ENCODE measurements around the gene FGGY.
A peak's percentile ranks its signal among the peaks of the same experiment; 100 is the strongest.

Gene FGGY

GRCh38 chr1:59592924-59593323, 296.0 kb downstream of the FGGY start:
- Histone ChIP-seq H3K9ac (ENCODE audit: low read length in 2 of 2) (no peak overlapping the region), H3K27me3 (ENCODE audit: control insufficient read depth in 1 of 2, insufficient read depth in 2 of 2, low read length in 2 of 2) (no peaks in the 10 kb centered on the region), H3K27ac (ENCODE audit: low read length) (no peak overlapping the region), H3K4me3 (ENCODE audit: low read length in 2 of 2) (no peak overlapping the region), H3K36me3 (ENCODE audit: control insufficient read depth in 2 of 2, insufficient read depth in 2 of 2, low read length in 2 of 2) (no peaks in the 10 kb centered on the region), H3K9me3 (ENCODE audit: control insufficient read depth in 2 of 2, low read length in 2 of 2) (no peaks in the 10 kb centered on the region), H3K4me1 (ENCODE audit: control insufficient read depth, insufficient read depth, low read length) (peaks cover 29% of the 10 kb centered on the region)

- Histone ChIP-seq H3K4me1 (ENCODE audit: control insufficient read depth, insufficient read depth, low read length) (peaks cover 37% of the 10 kb centered on the region), H3K27ac (ENCODE audit: low read length) (peak overlapping the region; percentile 75), H3K27me3 (ENCODE audit: control insufficient read depth in 1 of 2, insufficient read depth in 2 of 2, low read length in 2 of 2) (no peaks in the 10 kb centered on the region), H3K9me3 (ENCODE audit: control insufficient read depth in 2 of 2, low read length in 2 of 2) (no peaks in the 10 kb centered on the region), H3K4me3 (ENCODE audit: low read length in 2 of 2) (no peak overlapping the region), H3K36me3 (ENCODE audit: control insufficient read depth in 2 of 2, insufficient read depth in 2 of 2, low read length in 2 of 2) (no peaks in the 10 kb centered on the region), H3K9ac (ENCODE audit: low read length in 2 of 2) (no peak overlapping the region)
Measured at GRCh38 chr1:59593798-59594790, 297.2 kb downstream of the FGGY start.

- Histone ChIP-seq H3K36me3 (ENCODE audit: control insufficient read depth in 2 of 2, insufficient read depth in 2 of 2, low read length in 2 of 2) (no peaks in the 10 kb centered on the region), H3K27me3 (ENCODE audit: control insufficient read depth in 1 of 2, insufficient read depth in 2 of 2, low read length in 2 of 2) (no peaks in the 10 kb centered on the region), H3K4me1 (ENCODE audit: control insufficient read depth, insufficient read depth, low read length) (peaks cover 48% of the 10 kb centered on the region), H3K9ac (ENCODE audit: low read length in 2 of 2) (no peak overlapping the region), H3K9me3 (ENCODE audit: control insufficient read depth in 2 of 2, low read length in 2 of 2) (no peaks in the 10 kb centered on the region), H3K4me3 (ENCODE audit: low read length in 2 of 2) (no peak overlapping the region), H3K27ac (ENCODE audit: low read length) (peak overlapping the region; percentile 84)
Measured at GRCh38 chr1:59595774-59596173, 298.9 kb downstream of the FGGY start.

- Histone ChIP-seq H3K4me1 (ENCODE audit: control insufficient read depth, insufficient read depth, low read length) (peaks cover 51% of the 10 kb centered on the region), H3K27ac (ENCODE audit: low read length) (peak overlapping the region; percentile 84), H3K27me3 (ENCODE audit: control insufficient read depth in 1 of 2, insufficient read depth in 2 of 2, low read length in 2 of 2) (no peaks in the 10 kb centered on the region), H3K9me3 (ENCODE audit: control insufficient read depth in 2 of 2, low read length in 2 of 2) (no peaks in the 10 kb centered on the region), H3K9ac (ENCODE audit: low read length in 2 of 2) (peak overlapping the region in 1 of 2 donors; percentile 49), H3K4me3 (ENCODE audit: low read length in 2 of 2) (no peak overlapping the region), H3K36me3 (ENCODE audit: control insufficient read depth in 2 of 2, insufficient read depth in 2 of 2, low read length in 2 of 2) (no peaks in the 10 kb centered on the region)
Measured at GRCh38 chr1:59596432-59596831, 299.5 kb downstream of the FGGY start.

DNA sequence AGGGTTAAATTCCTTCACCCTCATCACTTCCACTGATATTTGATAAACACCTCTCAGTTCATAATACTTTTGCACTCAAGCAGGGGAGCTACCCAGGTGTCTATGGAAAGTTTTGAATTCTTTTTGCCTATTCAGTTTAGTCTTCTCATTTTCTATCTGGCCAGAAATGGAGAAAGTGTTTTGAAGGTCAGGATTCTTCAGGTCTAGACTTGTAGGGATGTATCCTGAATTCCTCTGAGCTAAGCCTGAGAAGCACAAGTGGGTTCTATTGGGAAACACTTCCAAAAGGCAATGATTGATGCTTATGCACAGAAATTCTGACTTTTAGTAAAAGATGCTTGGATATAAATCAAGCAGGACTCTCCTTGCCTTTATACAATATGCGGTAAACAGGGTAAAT, 300.1 kb downstream of the FGGY start:
- Histone ChIP-seq H3K27me3 (ENCODE audit: control insufficient read depth in 1 of 2, insufficient read depth in 2 of 2, low read length in 2 of 2) (no peaks in the 10 kb centered on the region), H3K36me3 (ENCODE audit: control insufficient read depth in 2 of 2, insufficient read depth in 2 of 2, low read length in 2 of 2) (no peaks in the 10 kb centered on the region), H3K4me1 (ENCODE audit: control insufficient read depth, insufficient read depth, low read length) (peaks cover 53% of the 10 kb centered on the region), H3K9me3 (ENCODE audit: control insufficient read depth in 2 of 2, low read length in 2 of 2) (no peaks in the 10 kb centered on the region), H3K27ac (ENCODE audit: low read length) (peak overlapping the region; percentile 84), H3K9ac (ENCODE audit: low read length in 2 of 2) (peak overlapping the region in 1 of 2 donors; percentile 49), H3K4me3 (ENCODE audit: low read length in 2 of 2) (no peak overlapping the region)

DNA sequence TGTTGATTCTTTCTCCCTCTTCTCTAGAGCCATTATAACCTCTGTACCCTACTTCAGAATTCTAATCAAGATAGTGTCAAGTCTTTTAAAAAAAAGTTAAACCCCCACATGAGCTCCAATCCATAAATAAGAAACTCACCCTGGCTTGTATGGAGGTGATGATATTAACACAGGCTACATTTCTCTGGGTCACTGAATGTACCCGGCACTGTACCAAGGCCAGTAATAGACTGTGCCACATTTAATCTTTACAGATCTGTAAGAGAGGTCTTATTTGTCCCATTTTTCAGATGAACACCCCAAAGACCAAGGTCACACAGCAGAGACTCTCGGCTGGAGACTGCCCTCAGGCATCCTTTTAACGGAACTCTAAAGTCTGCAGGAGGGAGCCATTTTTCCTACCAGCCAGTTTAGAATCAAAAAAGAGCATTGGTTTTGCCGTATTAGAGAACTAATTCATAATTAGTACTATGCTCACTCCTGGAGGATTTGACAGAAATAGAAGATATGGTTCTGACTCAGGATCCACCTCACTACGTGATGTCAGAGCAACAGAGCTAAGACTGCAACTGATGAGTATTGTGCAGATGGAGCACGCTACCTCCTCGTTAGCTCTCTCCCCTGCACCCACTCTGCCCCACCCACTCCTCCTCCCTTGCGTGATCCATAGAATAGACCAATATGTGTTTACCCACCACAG, 300.7 kb downstream of the FGGY start:
- Histone ChIP-seq H3K27me3 (ENCODE audit: control insufficient read depth in 1 of 2, insufficient read depth in 2 of 2, low read length in 2 of 2) (no peaks in the 10 kb centered on the region), H3K9ac (ENCODE audit: low read length in 2 of 2) (peak overlapping the region in 1 of 2 donors; percentile 3), H3K4me1 (ENCODE audit: control insufficient read depth, insufficient read depth, low read length) (peaks cover 53% of the 10 kb centered on the region), H3K4me3 (ENCODE audit: low read length in 2 of 2) (no peak overlapping the region), H3K9me3 (ENCODE audit: control insufficient read depth in 2 of 2, low read length in 2 of 2) (no peaks in the 10 kb centered on the region), H3K36me3 (ENCODE audit: control insufficient read depth in 2 of 2, insufficient read depth in 2 of 2, low read length in 2 of 2) (no peaks in the 10 kb centered on the region), H3K27ac (ENCODE audit: low read length) (peak overlapping the region; percentile 84)

DNA sequence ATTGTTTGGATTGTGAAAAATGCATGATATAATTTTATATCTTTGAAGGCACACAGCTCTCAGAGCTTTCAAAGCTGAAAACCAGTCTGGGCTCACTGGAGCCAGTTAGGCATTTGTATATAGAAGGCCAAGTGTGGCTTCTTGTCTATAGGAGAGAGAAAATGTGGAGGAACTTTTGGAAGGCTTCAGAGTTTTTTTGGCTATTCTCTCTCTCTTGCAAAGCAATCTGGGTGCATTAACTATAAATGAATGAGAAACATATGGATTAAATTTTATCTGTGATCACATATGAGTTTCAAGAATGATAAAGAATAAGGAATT, 301.2 kb downstream of the FGGY start:
- peak overlapping the region in 1 of 2 donors; percentile 3 for H3K9ac ChIP-seq (ENCODE audit: low read length in 2 of 2)
- H3K4me3 ChIP-seq (ENCODE audit: low read length in 2 of 2), result no peak overlapping the region
- peak overlapping the region; percentile 53 for H3K27ac ChIP-seq (ENCODE audit: low read length)
- H3K27me3 ChIP-seq (ENCODE audit: control insufficient read depth in 1 of 2, insufficient read depth in 2 of 2, low read length in 2 of 2), result no peaks in the 10 kb centered on the region
- H3K36me3 ChIP-seq (ENCODE audit: control insufficient read depth in 2 of 2, insufficient read depth in 2 of 2, low read length in 2 of 2), result no peaks in the 10 kb centered on the region
- H3K9me3 ChIP-seq (ENCODE audit: control insufficient read depth in 2 of 2, low read length in 2 of 2), result no peaks in the 10 kb centered on the region
- peaks cover 53% of the 10 kb centered on the region for H3K4me1 ChIP-seq (ENCODE audit: control insufficient read depth, insufficient read depth, low read length)

- H3K9ac ChIP-seq (ENCODE audit: low read length in 2 of 2), result peak overlapping the region; percentile 6 to 41
- peaks cover 54% of the 10 kb centered on the region for H3K4me1 ChIP-seq (ENCODE audit: control insufficient read depth, insufficient read depth, low read length)
- no peaks in the 10 kb centered on the region for H3K9me3 ChIP-seq (ENCODE audit: control insufficient read depth in 2 of 2, low read length in 2 of 2)
- no peak overlapping the region for H3K4me3 ChIP-seq (ENCODE audit: low read length in 2 of 2)
- peak overlapping the region; percentile 90 for H3K27ac ChIP-seq (ENCODE audit: low read length)
- no peaks in the 10 kb centered on the region for H3K27me3 ChIP-seq (ENCODE audit: control insufficient read depth in 1 of 2, insufficient read depth in 2 of 2, low read length in 2 of 2)
- H3K36me3 ChIP-seq (ENCODE audit: control insufficient read depth in 2 of 2, insufficient read depth in 2 of 2, low read length in 2 of 2), result no peaks in the 10 kb centered on the region
Measured at GRCh38 chr1:59601041-59601441, 304.1 kb downstream of the FGGY start.

DNA sequence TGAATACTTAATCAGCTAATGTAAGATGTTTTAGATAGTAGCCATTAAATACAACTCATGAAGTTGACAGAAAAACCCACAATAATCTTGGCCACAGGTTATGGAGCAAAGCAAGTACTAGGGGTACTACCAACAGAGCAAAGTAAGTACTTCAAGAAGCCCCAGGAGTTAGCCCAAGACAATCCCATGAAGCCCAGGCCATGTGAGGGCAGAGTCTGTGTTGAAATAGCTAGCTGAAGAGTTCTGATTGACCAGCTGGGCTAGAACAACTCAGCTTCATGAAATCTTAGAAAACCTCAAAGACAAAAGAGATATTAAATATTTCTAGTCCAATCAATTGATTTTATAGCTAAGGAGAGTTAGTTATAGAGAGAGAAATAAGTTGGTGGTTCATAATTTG, 304.9 kb downstream of the FGGY start:
- Histone ChIP-seq H3K36me3 (ENCODE audit: control insufficient read depth in 2 of 2, insufficient read depth in 2 of 2, low read length in 2 of 2) (no peaks in the 10 kb centered on the region), H3K4me3 (ENCODE audit: low read length in 2 of 2) (no peak overlapping the region), H3K27me3 (ENCODE audit: control insufficient read depth in 1 of 2, insufficient read depth in 2 of 2, low read length in 2 of 2) (no peaks in the 10 kb centered on the region), H3K9me3 (ENCODE audit: control insufficient read depth in 2 of 2, low read length in 2 of 2) (no peaks in the 10 kb centered on the region), H3K9ac (ENCODE audit: low read length in 2 of 2) (peak overlapping the region in 1 of 2 donors; percentile 19), H3K27ac (ENCODE audit: low read length) (peak overlapping the region; percentile 90), H3K4me1 (ENCODE audit: control insufficient read depth, insufficient read depth, low read length) (peaks cover 49% of the 10 kb centered on the region)

DNA sequence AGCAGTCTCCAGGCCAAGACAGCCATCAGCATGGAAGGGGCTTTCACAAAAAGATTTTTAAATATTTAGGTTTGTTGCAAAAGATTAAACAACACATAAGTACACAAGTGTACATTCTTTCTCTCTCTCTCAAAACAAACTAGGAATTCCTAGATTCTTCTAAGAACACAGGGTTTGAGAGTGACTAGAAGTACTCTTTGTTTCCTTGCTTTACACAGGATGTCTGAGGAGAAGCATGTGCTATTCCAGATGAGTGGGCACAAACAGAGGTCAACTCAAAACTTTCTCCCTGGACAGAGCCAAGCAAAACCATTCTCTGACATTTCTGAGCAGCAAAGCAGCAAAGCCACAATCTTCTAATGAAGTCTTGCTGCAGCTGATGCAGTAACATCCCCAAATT, 307.3 kb downstream of the FGGY start:
- no peaks in the 10 kb centered on the region for H3K27me3 ChIP-seq (ENCODE audit: control insufficient read depth in 1 of 2, insufficient read depth in 2 of 2, low read length in 2 of 2)
- no peaks in the 10 kb centered on the region for H3K9me3 ChIP-seq (ENCODE audit: control insufficient read depth in 2 of 2, low read length in 2 of 2)
- H3K36me3 ChIP-seq (ENCODE audit: control insufficient read depth in 2 of 2, insufficient read depth in 2 of 2, low read length in 2 of 2), result no peaks in the 10 kb centered on the region
- H3K27ac ChIP-seq (ENCODE audit: low read length), result peak overlapping the region; percentile 64
- peaks cover 30% of the 10 kb centered on the region for H3K4me1 ChIP-seq (ENCODE audit: control insufficient read depth, insufficient read depth, low read length)
- no peak overlapping the region for H3K4me3 ChIP-seq (ENCODE audit: low read length in 2 of 2)
- no peak overlapping the region for H3K9ac ChIP-seq (ENCODE audit: low read length in 2 of 2)

DNA sequence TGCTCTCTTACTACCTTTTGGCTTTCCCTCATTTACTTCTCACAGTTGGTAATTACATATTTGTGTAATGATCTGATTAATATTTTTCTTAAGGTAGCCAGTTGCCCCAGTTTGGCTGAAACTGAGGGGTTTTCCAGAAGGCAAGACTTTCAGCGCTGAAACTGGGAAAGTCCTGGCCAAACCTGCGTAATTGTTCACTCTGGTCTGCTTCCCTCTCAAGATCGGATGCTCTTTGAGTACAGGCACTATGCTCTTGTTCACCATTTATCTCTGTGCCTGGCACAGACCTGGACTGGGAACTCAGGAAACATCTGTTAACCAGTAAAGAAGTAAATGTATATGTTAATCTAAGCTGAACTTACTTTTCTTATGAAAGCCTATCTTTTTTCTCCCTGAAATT, 308.3 kb downstream of the FGGY start:
- Histone ChIP-seq H3K36me3 (ENCODE audit: control insufficient read depth in 2 of 2, insufficient read depth in 2 of 2, low read length in 2 of 2) (no peaks in the 10 kb centered on the region), H3K9me3 (ENCODE audit: control insufficient read depth in 2 of 2, low read length in 2 of 2) (no peaks in the 10 kb centered on the region), H3K4me1 (ENCODE audit: control insufficient read depth, insufficient read depth, low read length) (peaks cover 24% of the 10 kb centered on the region), H3K27me3 (ENCODE audit: control insufficient read depth in 1 of 2, insufficient read depth in 2 of 2, low read length in 2 of 2) (no peaks in the 10 kb centered on the region), H3K27ac (ENCODE audit: low read length) (peak overlapping the region; percentile 64), H3K4me3 (ENCODE audit: low read length in 2 of 2) (no peak overlapping the region), H3K9ac (ENCODE audit: low read length in 2 of 2) (no peak overlapping the region)
